HG02642 (cell line): ENCODE measurements around the gene XPNPEP2.

Experiments
- ATAC-seq: cut with Tn5 transposase; IDR thresholded peaks from one replicate; pipeline ENCODE4 v1.9.1; 2021; ENCODE audit warnings: mild to moderate bottlenecking; ENCODE audit not compliant: unreplicated experiment, poor library complexity

XPNPEP2 gene

GRCh38 chrX:129747533-129747932 is 8.8 kb downstream of the XPNPEP2 start:
- ATAC-seq, result no peak

DNA sequence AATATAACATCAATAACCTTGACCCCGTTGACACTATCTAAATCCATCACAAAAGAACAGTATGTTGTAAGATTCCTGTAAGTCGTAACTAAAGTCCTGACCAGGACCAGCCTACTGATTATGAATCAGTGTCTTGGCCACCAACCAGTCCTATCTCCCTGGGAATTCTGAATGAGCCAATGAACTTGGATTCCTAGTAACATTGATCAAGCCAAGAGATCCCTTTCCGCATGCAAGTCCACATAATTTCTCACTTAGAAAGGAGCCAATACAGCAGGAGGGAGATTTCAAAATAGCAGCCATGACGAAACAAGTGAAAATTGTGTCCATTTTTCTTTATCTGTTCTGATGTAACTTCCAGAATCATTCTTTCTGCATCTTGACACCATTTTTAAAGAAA is 9.5 kb downstream of the XPNPEP2 start:
- ATAC-seq, result no peak

- no peak for ATAC-seq
These were observed 10.3 kb downstream of the XPNPEP2 start for GRCh38 chrX:129749069-129749468.

- no peak for ATAC-seq
These were observed 12.2 kb downstream of the XPNPEP2 start for GRCh38 chrX:129750971-129751370.

DNA sequence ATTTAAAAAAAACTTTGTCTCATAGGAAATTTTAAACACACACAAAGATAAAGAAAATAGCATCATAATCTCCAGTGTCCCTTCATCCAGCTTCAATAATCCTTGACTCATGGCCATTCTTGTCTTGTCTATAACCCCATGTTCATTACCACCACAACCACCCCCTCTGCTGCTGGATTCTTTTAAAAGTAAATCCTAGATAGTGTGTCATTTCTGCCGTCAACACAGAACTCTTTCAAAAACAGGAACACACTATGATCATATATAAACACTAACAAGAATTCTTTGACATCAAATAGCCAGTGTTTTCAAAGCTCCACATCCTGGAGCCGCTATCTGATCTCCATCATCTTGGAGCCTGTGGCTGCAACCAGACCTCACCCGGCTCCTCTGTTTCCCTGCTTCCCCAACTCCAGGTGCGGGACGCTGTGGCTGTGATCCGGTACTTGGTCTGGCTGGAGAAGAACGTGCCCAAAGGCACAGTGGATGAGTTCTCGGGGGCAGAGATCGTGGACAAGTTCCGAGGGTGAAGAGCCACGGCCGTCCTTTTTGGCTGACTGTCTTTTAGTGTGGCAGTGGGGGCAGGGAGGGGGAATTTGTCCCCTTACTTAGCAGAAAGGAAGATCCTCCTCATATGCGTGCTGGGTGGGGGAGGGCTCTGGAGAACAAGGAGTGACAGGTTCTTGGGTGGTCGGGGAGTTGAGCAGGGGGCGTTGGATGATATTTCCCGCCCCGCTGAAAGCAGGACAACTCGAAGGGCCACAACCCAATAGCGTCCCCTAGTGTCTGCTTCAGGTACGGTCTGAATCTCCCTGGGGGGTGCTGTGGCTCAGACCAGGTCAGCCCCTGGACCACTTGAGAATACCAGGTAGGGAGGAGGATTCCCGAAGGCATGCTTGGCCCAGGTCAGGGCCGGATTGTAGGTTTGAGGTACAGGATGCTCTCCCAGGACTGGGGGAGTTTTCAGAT is 15.6 kb downstream of the XPNPEP2 start:
- no peak for ATAC-seq

DNA sequence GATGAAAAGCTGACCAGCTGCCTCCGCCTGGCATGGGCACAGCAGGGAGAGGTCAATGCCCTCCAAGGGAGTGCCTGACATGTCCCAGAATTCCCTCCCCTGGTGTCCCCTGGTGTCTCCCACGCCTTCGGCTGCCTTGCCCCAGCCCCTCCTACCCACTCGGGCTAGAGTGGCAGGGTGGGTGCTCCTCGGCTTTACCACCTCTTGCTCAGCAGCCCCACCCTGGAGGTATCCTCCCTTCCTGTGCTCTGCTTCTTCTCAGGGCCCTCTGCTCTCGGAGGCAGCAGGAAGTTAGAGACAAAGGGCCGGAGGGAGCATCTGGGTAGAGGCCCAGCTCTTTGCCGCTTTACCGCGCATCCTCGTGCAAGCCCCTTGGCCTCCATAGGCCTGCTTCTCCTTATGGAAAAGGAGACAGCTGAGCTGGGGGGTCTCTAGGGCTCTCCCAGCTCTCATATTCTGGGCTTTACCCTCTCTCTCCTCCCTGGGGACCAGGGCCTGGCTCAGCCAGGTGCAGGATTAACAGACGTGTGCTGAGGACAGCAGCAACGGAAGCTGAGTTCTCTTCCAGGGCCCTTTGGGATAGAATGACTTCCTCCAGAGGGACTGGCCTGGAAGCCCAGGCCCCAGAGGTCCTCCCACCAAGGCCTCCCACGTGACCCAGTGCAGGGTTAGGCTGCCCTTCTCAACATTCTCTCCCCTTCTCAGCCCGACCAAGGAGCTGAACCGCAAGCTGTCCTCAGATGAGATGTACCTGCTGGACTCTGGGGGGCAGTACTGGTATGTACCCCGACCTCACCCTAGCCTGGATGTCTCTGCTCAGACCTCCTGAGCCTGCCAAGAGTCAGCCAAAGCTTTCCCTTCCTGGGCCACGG is 17.2 kb downstream of the XPNPEP2 start:
- ATAC-seq, result peak; percentile 34

DNA sequence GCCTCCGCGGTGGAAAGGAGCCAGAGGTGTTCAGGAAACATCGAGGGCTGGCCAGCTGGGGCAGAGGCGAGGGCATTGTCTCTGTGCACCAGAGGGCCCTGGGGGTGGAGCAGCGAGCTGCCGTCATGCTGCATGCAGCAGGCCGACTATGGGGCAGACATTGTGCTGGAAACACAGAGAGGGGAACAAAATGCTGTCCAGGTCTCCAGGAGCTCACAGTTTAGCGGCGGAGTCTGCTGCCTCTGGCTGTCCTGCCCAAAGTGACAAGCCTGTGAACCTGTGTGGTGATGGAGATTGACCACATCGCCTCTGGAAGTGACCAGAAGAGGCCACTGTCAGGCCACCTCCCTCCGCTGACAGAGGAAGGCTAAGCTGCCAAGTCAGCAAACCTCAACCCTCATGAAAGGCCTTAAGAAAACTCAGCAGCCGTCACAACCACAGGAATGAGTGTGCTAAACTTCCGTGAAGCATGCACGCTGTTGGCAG is 20.8 kb downstream of the XPNPEP2 start:
- peak; percentile 42 for ATAC-seq

- no peak for ATAC-seq
These were observed 21.4 kb downstream of the XPNPEP2 start for GRCh38 chrX:129760155-129760554.

- no peak for ATAC-seq
These were observed 22.2 kb downstream of the XPNPEP2 start for GRCh38 chrX:129760981-129761380.

DNA sequence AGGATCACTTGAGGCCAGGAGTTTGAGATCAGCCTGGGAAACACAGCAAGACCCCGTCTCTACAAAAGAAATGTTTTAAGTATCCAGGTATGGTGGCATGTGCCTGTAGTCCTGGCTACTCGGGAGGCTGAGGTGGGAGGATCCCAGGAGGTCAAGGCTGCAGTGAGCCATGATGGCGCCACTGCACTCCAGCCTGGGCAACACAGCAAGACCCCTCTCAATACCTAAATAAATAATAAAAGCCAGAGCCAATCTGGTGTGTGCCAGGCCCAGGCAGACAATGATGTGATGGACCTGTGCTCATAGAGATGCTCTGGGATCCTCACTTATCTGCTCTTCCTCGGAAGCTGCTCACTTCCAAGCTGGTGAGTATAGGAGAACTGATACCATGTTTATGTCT is 22.8 kb downstream of the XPNPEP2 start:
- no peak for ATAC-seq

GRCh38 chrX:129762448-129762847 is 23.7 kb downstream of the XPNPEP2 start:
- ATAC-seq, result no peak

GRCh38 chrX:129763666-129764065 is 24.9 kb downstream of the XPNPEP2 start:
- no peak for ATAC-seq

DNA sequence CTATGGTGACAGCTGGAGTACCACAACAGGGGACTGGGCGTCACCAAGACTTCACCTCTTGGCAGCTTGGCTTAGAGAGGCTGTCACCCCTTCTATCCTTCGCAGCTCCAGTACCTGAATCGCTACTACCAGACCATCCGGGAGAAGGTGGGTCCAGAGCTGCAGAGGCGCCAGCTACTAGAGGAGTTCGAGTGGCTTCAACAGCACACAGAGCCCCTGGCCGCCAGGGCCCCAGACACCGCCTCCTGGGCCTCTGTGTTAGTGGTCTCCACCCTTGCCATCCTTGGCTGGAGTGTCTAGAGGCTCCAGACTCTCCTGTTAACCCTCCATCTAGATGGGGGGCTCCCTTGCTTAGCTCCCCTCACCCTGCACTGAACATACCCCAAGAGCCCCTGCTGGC is 29.4 kb downstream of the XPNPEP2 start:
- ATAC-seq, result no peak

- ATAC-seq, result no peak
These were observed 30.0 kb downstream of the XPNPEP2 start for GRCh38 chrX:129768586-129769466.

DNA sequence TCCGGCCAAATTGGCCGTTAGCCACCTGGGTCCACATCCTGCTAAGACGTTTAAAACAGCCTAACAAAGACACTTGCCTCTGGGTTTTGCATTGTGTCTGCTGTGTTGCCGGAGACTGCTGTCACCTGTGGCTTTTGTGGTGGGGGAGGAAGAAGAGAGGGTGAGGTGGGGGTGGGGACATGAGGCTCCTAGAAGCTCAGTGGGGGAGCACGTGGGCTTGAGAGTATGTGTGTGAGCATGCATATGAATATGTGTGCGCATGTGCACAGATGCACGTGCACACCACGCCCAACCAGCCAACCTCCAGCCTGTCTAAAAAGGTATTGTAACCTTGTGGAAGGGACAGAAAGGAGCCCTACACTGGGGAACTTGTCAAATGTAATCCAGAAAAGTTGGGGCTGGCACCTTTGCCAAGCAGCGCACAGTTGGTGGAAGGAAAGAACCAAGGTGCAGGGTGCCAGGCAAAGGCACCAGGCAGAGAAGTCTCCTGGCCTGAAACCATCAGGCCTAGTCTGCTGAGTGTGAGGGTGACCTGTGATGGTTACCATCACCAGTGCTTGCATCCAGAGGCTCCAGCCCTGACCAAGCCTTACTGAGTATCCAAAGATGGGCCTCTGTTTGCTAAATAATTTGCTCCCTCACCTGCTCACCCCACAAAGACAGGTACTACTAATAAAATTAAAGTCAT is 30.8 kb downstream of the XPNPEP2 start:
- peak; percentile 51 for ATAC-seq

GRCh38 chrX:129771266-129771995 is 32.7 kb downstream of the XPNPEP2 start:
- ATAC-seq, result no peak

DNA sequence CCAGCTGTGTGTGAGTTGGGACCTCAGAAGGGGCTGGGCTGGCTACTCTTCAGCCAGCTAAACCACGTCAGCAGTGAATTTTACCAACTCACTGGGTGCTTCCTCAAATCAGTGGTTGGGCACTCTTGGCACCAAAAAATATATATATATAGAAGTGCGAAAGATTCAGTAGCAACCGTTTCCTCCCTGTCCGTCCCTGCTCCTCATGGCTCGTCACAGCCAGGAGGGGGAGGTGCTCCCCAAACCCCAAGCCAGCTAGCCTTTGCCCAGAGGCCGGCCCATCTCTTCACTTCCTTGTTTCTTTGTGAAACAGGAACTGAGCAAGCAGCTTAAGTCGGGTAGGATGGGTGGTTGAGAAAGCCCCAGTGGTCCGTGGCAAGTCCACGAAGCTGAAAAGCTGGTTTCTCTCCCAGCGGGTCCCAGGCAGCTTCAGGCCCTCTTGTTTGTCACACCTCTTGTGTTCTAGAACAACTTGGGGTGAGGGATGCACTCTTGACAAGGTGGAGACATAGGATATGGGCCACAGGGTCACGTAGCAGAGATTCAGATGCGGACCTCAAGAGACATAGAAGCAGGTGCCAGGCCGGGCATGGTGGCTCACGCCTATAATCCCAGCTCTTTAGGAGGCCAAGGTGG is 34.1 kb downstream of the XPNPEP2 start:
- peak; percentile 72 for ATAC-seq
